ENCODE data around the gene C21orf91.

GRCh38 chr21:17763288-17764037, 55.7 kb downstream of the C21orf91 start:
- TF ChIP-seq EP300 (IDR thresholded peaks at IDR 0.05) = no peak
- TF ChIP-seq CTCF (IDR thresholded peaks at IDR 0.05) = no peak
- TF ChIP-seq POLR2A (IDR thresholded peaks at IDR 0.05) = no peak

Data from tibial nerve (tissue), 4 donors.